Nephron (organoid): Measurements from ENCODE around the gene NAGLU.

ENCODE experiments used
- H3K27ac Mint-ChIP-seq, 3 experiments: 2 replicates each; pipeline ENCODE4 v1.8.0; 2020; ENCODE audit warnings: mixed read lengths in 3 of 3, mild to moderate bottlenecking in 2 of 3, moderate library complexity in 1 of 3
- H3K27me3 Mint-ChIP-seq: 2 replicates; pipeline ENCODE4 v1.8.0; 2021; ENCODE audit warnings: low read depth, mild to moderate bottlenecking, moderate library complexity, mixed read lengths
- H3K36me3 Mint-ChIP-seq: 2 replicates; pipeline ENCODE4 v1.8.0; 2020; ENCODE audit warnings: low read depth, mixed read lengths
- H3K4me1 Mint-ChIP-seq: 2 replicates; pipeline ENCODE4 v1.8.0; 2020; ENCODE audit warnings: mixed read lengths
- H3K4me3 Mint-ChIP-seq, 3 experiments: 2 replicates each; pipeline ENCODE4 v1.8.0; 2020; ENCODE audit warnings: mild to moderate bottlenecking in 3 of 3, mixed read lengths in 3 of 3, moderate library complexity in 2 of 3
- H3K9me3 Mint-ChIP-seq: 2 replicates; pipeline ENCODE4 v1.8.0; 2020; ENCODE audit warnings: mixed read lengths
- TF ChIP-seq, protein P1 (sequence below), 3 experiments: fragments of 200-600 bp; sonication (generic); IDR thresholded peaks; one replicate each; pipeline ENCODE4 v1.5.0; 2021; ENCODE audit warnings: antibody characterized with exemption in 3 of 3; ENCODE audit not compliant: unreplicated experiment in 3 of 3

NAGLU gene

DNA sequence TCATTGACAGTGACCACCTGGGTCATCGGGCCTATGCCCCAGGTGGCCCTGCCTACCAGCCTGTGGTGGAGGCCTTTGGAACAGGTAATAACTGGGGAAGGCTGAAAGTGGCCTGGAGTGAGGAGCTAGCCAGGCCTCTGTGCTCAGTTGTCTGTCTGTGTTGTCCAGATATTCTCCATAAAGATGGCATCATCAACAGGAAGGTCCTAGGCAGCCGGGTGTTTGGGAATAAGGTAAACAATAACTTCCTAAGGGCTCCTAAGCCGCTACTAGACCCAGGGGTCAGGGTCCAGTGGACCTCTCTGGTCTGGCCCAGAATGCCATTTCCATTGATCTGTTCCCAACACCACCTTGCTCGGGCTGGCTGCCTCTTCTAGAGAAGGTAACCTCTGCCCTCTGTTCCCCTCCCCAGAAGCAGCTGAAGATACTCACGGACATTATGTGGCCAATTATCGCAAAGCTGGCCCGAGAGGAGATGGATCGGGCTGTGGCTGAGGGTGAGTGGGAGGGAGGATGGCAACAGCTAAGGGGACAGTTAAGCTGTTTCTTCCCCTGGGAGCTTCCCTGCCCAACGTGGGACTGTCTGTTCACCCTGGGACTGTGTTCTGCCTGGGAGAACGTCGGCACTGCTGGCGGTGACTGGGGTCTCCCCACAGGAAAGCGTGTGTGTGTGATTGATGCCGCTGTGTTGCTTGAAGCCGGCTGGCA lies 28.9 kb downstream of the NAGLU start:
- H3K36me3 Mint-ChIP-seq: peaks cover 17% of the 10 kb centered on the region
- H3K27ac Mint-ChIP-seq: peak overlapping the region in 1 of 3 experiments; percentile 33
- H3K4me1 Mint-ChIP-seq: peaks cover 17% of the 10 kb centered on the region
- no peaks in the 10 kb centered on the region for H3K9me3 Mint-ChIP-seq
- no peaks in the 10 kb centered on the region for H3K27me3 Mint-ChIP-seq
- peak overlapping the region; percentile 71 to 97 (median 95) for H3K4me3 Mint-ChIP-seq
- TF ChIP-seq, protein P1, sequence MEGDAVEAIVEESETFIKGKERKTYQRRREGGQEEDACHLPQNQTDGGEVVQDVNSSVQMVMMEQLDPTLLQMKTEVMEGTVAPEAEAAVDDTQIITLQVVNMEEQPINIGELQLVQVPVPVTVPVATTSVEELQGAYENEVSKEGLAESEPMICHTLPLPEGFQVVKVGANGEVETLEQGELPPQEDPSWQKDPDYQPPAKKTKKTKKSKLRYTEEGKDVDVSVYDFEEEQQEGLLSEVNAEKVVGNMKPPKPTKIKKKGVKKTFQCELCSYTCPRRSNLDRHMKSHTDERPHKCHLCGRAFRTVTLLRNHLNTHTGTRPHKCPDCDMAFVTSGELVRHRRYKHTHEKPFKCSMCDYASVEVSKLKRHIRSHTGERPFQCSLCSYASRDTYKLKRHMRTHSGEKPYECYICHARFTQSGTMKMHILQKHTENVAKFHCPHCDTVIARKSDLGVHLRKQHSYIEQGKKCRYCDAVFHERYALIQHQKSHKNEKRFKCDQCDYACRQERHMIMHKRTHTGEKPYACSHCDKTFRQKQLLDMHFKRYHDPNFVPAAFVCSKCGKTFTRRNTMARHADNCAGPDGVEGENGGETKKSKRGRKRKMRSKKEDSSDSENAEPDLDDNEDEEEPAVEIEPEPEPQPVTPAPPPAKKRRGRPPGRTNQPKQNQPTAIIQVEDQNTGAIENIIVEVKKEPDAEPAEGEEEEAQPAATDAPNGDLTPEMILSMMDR (IDR thresholded peaks at IDR 0.05; ENCODE audit: unreplicated experiment in 3 of 3): no peak

DNA sequence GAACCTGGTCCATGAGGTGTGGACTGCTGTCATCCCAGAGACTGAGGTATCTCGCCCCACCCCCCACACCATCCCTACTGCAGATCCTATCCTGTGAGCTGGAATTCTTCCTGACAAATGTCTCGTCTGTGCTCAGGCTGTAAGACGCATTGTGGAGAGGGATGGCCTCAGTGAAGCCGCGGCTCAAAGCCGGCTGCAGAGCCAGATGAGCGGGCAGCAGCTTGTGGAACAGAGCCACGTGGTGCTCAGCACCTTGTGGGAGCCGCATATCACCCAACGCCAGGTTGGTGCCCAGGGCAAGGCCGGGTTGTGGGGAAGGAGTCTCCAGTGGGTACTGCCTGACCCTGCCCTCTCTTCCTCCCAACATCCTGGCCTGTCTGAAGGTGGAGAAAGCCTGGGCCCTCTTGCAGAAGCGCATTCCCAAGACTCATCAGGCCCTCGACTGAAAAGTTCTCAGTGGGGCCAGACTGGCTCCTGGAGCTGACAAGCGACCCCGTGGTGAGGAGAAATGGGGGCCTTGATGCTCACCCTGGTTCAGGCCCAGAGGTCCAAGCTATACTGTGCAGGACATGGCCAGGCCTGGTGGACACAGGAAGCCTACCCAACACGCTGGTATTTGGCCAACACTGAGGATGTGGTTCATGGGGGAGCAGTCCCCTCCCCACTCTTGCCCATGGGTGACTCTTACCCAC lies 29.6 kb downstream of the NAGLU start:
- Mint-ChIP-seq H3K4me1 (peaks cover 17% of the 10 kb centered on the region), H3K4me3 (peak overlapping the region; percentile 93 to 97 (median 96)), H3K9me3 (no peaks in the 10 kb centered on the region), H3K36me3 (peaks cover 23% of the 10 kb centered on the region), H3K27ac (peak overlapping the region in 2 of 3 experiments; percentile 75 to 89), H3K27me3 (no peaks in the 10 kb centered on the region)
- TF ChIP-seq, protein P1 (IDR thresholded peaks at IDR 0.05; ENCODE audit: unreplicated experiment in 3 of 3): no peak

DNA sequence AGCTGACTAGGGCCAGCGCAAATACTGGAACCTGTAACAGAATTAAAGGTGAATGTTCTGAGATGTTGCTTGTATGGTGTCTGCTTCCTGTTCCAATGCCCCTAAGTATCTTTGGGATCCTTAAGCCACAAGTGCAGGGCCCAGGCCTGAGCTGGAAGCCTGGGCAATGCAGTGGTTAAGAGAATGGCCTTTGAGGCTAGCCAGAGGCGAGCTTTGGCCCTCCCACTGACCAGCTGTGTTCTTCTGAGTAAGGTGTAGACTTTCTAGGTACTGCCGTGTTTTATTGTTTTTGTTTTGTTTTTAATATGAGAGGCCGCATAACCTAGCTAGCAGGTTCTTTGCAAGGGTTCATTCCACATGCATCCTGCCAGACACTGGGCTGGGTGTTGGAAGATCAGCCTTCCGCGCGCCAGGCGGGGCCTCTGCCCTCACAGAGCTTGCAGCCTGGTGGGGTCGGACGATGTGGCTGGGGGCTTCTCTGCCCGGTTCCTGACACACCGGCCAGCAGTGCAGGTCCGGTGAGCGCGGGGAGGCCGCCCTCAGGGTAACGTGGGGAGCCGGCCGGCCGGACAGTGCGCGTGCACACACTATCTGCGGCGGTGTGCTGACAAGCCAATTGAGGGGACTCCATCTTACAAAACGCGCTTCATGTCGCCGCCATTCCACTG lies 30.3 kb downstream of the NAGLU start:
- Mint-ChIP-seq H3K4me1 (peaks cover 17% of the 10 kb centered on the region), H3K27me3 (no peaks in the 10 kb centered on the region), H3K36me3 (peaks cover 30% of the 10 kb centered on the region), H3K9me3 (no peaks in the 10 kb centered on the region), H3K4me3 (peak overlapping the region; percentile 93 to 97 (median 96)), H3K27ac (peak overlapping the region; percentile 75 to 89 (median 88))
- TF ChIP-seq, protein P1 (IDR thresholded peaks at IDR 0.05; ENCODE audit: unreplicated experiment in 3 of 3): no peak

DNA sequence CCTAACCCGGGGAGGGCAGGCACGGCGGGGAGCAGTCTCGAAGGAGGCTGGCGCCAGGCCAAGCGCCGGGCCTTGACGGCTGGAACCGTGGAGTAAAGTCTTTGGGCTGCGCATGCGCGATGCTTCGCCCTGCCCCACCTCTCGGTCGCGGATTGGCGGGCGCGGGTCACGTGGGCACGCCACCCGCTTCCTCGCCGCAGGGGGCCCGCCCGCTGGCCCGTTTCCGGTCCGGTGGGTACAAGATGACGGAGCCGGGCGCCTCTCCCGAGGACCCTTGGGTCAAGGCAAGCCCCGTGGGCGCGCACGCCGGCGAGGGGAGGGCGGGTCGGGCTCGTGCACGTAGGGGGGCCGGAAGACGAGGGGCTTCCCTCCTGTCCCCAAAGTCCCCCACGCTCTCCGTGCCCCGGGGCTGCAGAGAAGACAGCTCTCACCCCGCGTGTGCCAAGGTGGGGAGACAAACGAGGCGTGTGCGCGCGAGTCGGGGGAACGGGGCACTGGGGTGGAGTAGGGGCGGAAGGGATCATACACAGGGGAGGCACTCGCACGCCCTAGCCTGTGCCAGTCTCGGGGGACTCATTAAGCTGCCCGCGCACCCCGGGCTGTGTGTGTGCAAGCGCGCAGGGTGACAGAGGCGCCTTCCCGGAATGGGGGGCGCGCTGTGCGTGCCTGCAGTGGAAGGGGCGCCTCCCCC lies 31.0 kb downstream of the NAGLU start, which contains the start of gene MLX:
TSS of gene MLX (plus strand) at position 218 of the 691 bp plus-strand sequence. CDS start at position 243, 25 bp downstream.
- H3K27ac Mint-ChIP-seq: peak within 1 kb of the TSS; percentile 75 to 89 (median 88)
- peaks cover 36% of the 10 kb centered on the region for H3K36me3 Mint-ChIP-seq
- H3K9me3 Mint-ChIP-seq: no peaks in the 10 kb centered on the region
- TF ChIP-seq, protein P1 (IDR thresholded peaks at IDR 0.05; ENCODE audit: unreplicated experiment in 3 of 3): no peak
- no peaks in the 10 kb centered on the region for H3K27me3 Mint-ChIP-seq
- peak within 1 kb of the TSS; percentile 93 to 97 (median 96) for H3K4me3 Mint-ChIP-seq
- H3K4me1 Mint-ChIP-seq: peaks cover 12% of the 10 kb centered on the region

DNA sequence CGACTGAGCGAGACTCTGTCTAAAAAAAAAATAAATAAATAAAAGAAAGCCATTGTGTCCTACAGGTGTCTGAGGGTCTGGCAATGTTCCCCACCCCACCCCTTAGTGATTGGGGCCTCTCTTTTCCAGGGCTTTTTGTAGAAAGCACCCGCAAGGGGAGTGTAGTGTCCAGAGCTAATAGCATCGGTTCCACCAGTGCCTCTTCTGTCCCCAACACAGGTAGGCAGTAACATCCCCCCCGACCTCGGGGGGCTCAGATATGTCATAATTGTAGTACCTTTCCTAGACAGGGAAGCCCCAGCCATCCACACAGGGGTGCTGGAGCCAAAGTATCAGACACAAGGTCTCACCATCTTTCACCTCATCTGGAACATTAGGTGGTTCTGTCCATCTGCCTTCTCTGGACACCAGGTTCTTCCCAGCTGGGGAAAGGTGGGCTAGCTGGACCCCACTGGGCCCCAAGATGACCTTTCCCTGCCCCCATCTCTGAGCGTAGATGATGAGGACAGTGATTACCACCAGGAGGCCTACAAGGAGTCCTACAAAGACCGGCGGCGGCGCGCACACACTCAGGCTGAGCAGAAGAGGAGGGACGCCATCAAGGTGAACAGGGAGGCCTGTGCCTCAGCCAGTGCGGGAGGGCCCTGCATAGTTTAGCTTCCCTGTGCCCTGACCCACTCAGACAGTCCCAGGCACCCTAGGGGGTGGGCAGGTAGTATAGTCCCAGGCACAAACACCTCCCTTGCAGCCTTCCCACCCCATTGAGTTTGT lies 32.5 kb downstream of the NAGLU start:
- TF ChIP-seq, protein P1 (IDR thresholded peaks at IDR 0.05; ENCODE audit: unreplicated experiment in 3 of 3): no peak
- Mint-ChIP-seq H3K4me3 (peak overlapping the region; percentile 67 to 93 (median 71)), H3K27me3 (no peaks in the 10 kb centered on the region), H3K9me3 (no peaks in the 10 kb centered on the region), H3K36me3 (peaks cover 49% of the 10 kb centered on the region), H3K27ac (no peak overlapping the region), H3K4me1 (peaks cover 9% of the 10 kb centered on the region)
